Heart left ventricle (tissue), 16 donors: ENCODE data around the gene STAU1. TPM values are rescaled to one million over a fixed set of nuclear protein-coding genes. Genes with fewer than 3 reads are reported as not detected.

Experiments
- ATAC-seq, 4 donors: fragments of 200-7000 bp; cut with Tn5 transposase; one replicate each; pipeline ENCODE4 v1.9.1; 2020 to 2022; ENCODE audit warnings: moderate library complexity in 4 of 4, mild to moderate bottlenecking in 3 of 4, moderate number of reproducible peaks in 1 of 4
- DNase-seq, 5 donors: peaks; one replicate each; pipeline ENCODE4 v3.0.0-alpha.2; 2020
- H3K27ac ChIP-seq, 12 donors: fragments of 200-600 bp; sonication (generic) in 4 of 12; one replicate each; pipeline versions ENCODE4 v1.5.0 to v1.8.0; 2016 to 2022; ENCODE audit warnings: mild to moderate bottlenecking in 2 of 12
- H3K27me3 ChIP-seq, 9 donors: fragments of 200-600 bp; sonication (generic) in 2 of 9; one replicate each; pipeline versions ENCODE4 v1.5.1 to v1.8.0; 2016 to 2022; ENCODE audit warnings: mild to moderate bottlenecking in 3 of 9
- H3K36me3 ChIP-seq, 9 donors: fragments of 200-600 bp; sonication (generic) in 2 of 9; one replicate each; pipeline versions ENCODE4 v1.5.0 to v1.8.0; 2018 to 2022; ENCODE audit warnings: mild to moderate bottlenecking in 2 of 9
- H3K4me1 ChIP-seq, 12 donors: fragments of 200-600 bp; sonication (generic) in 4 of 12; one replicate each; pipeline versions ENCODE4 v1.5.0 to v1.8.0; 2016 to 2022; ENCODE audit warnings: mild to moderate bottlenecking in 3 of 12
- H3K4me3 ChIP-seq, 12 donors: fragments of 200-600 bp; sonication (generic) in 4 of 12; one replicate each; pipeline versions ENCODE4 v1.5.0 to v1.8.0; 2017 to 2022; ENCODE audit warnings: mild to moderate bottlenecking in 9 of 12, moderate library complexity in 4 of 12
- H3K9me3 ChIP-seq, 12 donors: fragments of 200-600 bp; sonication (generic) in 4 of 12; one replicate each; pipeline versions ENCODE4 v1.5.0 to v1.8.0; 2016 to 2022; ENCODE audit warnings: mild to moderate bottlenecking in 1 of 12
- CTCF ChIP-seq, 12 donors: fragments of 200-600 bp; sonication (generic) in 4 of 12; IDR thresholded peaks; one replicate each; pipeline versions ENCODE4 v1.5.0 to v1.8.0; 2018 to 2022; ENCODE audit warnings: antibody characterized with exemption in 12 of 12, mild to moderate bottlenecking in 5 of 12
- POLR2A ChIP-seq, 2 donors: fragments of 450-650 bp; IDR thresholded peaks; one replicate each; pipeline ENCODE4 v1.6.1; 2017; ENCODE audit warnings: antibody characterized with exemption in 2 of 2, mild to moderate bottlenecking in 2 of 2, moderate library complexity in 2 of 2
- WGBS, 4 donors: extraction: QIAGEN DNeasy Blood & Tissue Kit in 2 of 4; methylation state at CpG; one replicate each; pipeline versions ENCODE4 v1.1.5 to v1.1.7; 2013 to 2018; 5-methylcytosine and 5-hydroxymethylcytosine counted together
- intact Hi-C, 10 donors: fragments of 100-400 bp; cut with DNase I; formaldehyde crosslinking; loops; one replicate each; pipeline versions ENCODE4 v1.11.1 to v1.14.2; 2022
- polyA plus RNA-seq, 2 donors: library from polyadenylated mRNA; stranded (reverse); fragments of 200-250 nt; gene quantifications; one replicate each; pipeline ENCODE4 v1.2.3, GENCODE V29; 2013
- total RNA-seq, 9 donors: library from RNA; depleted of rRNA in 2 of 9; stranded (reverse); fragments of >200 nt in 2 of 9; fragmentation: NEBNext Ultra II Directional in 3 of 9; extraction: Animal tissue kit (Norgen Biotek cat#: 25700) in 3 of 9; gene quantifications; one replicate each; pipeline versions ENCODE4 v1.1.0 to v1.2.4, GENCODE V29; 2016 to 2023
- donor health status: ischemic (EF 13 %, LVEDD 7.1; RV severe dilation, severe dysfunction).
- donor health status: healthy with polysubstance abuse.
- donor health status: DM: no; HTN: yes; CAD: no.
- donor health status: DM: no; HTN: no; CAD: no.
- donor health status: ischemic (EF 25% LVEDD 6.9; RV normal size, moderate dysfunction).
- donor health status: ischemic (EF 25% LVEDD 5.7; RV mildly dilated, moderate dysfunction).
- donor health status: healthy.
- donor health status: DM: yes; HTN: yes; CAD: no.
- donor health status: ischemic (EF 35%, LVEDD 5.7; RV mildly dilated, moderate dysfunction).
- donor health status: nonischemic (EF 11% LVEDD 7.7; RV severe dilation, severe dysfunction).
- donor health status: DM: yes; HTN: yes; CAD: no.
- donor health status: PGD.
- donor health status: ischemic (EF 29% LVEDD 5.4; RV normal size, mild dysfunction).
- donor health status: nonischemic (EF 23%, LVEDD 6.1; RV moderate dilation, normal function).

STAU1 gene
- total and polyA plus RNA-seq, 11 donors = 23.2 to 95.4 (median 70.5) TPM

DNA sequence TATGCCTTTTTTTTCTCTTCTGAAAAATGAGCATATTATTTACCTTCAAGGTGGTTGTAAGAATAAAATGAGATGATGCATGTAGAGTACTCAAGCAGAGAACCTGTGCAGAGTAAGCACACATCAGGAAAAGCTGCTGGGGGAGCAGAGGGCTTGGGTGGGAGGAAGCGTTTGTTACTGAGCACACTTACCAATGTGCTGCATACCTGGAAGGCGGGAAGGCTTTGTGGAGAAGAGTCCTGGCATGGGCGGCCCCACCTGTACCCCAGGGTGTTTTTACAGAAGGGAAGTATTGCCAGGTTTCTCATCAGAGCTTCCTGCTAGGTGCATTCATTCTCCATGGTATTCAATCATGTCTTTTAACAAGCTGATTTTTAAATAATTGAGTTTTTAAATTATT, 89.1 kb downstream of the STAU1 start:
- Histone ChIP-seq H3K27me3 (no peaks in the 10 kb centered on the region), H3K27ac (no peak overlapping the region), H3K4me3 (no peak overlapping the region), H3K36me3 (peaks cover 0 to 96% (median 74%) of the 10 kb centered on the region in 9 donors), H3K4me1 (peaks cover 0 to 16% (median 0%) of the 10 kb centered on the region in 12 donors), H3K9me3 (no peaks in the 10 kb centered on the region)
- ATAC-seq (no peak), DNase-seq (no peak)
- intact Hi-C loops = no loop called here
- 93 to 99% (median 97%) methylated on average over 3 of the region's 3 CpGs for WGBS, 4 donors
- no peak for TF ChIP-seq CTCF (IDR thresholded peaks at IDR 0.05)
- no peak for TF ChIP-seq POLR2A (IDR thresholded peaks at IDR 0.05)

DNA sequence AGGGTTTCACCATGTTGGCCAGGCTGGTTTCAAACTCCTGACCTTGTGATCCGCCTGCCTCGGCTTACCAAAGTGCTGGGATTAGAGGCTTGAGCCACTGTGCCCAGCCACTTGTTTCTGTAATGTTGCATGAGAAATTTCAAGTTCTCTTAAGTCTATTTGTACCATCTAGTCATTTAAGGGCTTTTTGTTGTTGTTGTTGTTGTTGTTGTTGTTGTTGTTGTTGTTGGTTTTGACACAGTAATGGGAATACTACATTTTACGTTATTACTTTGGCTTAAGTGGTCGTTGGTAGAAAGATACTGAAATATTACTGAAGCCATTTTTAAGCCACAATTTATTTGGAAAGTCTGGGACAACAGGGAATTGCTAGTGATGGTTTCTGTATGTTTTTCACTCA, 90.0 kb downstream of the STAU1 start:
- WGBS, 4 donors = 91 to 97% (median 93%) methylated on average over 4 of the region's 4 CpGs
- Histone ChIP-seq H3K27ac (no peak overlapping the region), H3K36me3 (peaks cover 0 to 96% (median 74%) of the 10 kb centered on the region in 9 donors), H3K4me3 (no peak overlapping the region), H3K4me1 (peaks cover 0 to 16% (median 0%) of the 10 kb centered on the region in 12 donors), H3K9me3 (no peaks in the 10 kb centered on the region), H3K27me3 (no peaks in the 10 kb centered on the region)
- TF ChIP-seq CTCF (IDR thresholded peaks at IDR 0.05) (no peak), POLR2A (IDR thresholded peaks at IDR 0.05) (no peak)
- no peak for ATAC-seq
- DNase-seq = no peak
- intact Hi-C loops = no loop called here

- H3K9me3 ChIP-seq = no peaks in the 10 kb centered on the region
- TF ChIP-seq POLR2A (IDR thresholded peaks at IDR 0.05) = no peak
- TF ChIP-seq CTCF (IDR thresholded peaks at IDR 0.05) = no peak
- peaks cover 0 to 96% (median 74%) of the 10 kb centered on the region in 9 donors for H3K36me3 ChIP-seq
- H3K4me3 ChIP-seq = no peak overlapping the region
- H3K4me1 ChIP-seq = peaks cover 0 to 16% (median 0%) of the 10 kb centered on the region in 12 donors
- no peaks in the 10 kb centered on the region for H3K27me3 ChIP-seq
- no peak overlapping the region for H3K27ac ChIP-seq
- DNase-seq = no peak
- ATAC-seq = no peak
- 91 to 96% (median 93%) methylated on average over 7 of the region's 7 CpGs for WGBS, 4 donors
- intact Hi-C loops = no loop called here
These were observed 91.0 kb downstream of the STAU1 start for GRCh38 chr20:49097159-49097558.

DNA sequence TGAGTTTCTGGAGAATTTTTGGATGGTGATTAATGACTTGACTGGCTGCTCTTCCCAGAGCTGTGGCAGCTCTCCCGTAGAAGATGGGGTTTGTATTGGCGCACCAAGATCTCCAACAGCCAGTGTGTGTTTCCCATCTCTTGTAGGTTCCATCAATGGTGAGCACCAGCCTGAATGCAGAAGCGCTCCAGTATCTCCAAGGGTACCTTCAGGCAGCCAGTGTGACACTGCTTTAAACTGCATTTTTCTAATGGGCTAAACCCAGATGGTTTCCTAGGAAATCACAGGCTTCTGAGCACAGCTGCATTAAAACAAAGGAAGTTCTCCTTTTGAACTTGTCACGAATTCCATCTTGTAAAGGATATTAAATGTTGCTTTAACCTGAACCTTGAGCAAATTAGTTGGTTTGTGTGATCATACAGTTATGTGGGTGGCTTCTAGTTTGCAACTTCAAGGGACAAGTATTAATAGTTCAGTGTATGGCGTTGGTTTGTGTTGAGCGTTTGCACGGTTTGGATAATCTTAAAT, 91.9 kb downstream of the STAU1 start:
- no peak for ATAC-seq
- no peaks in the 10 kb centered on the region for H3K27me3 ChIP-seq
- intact Hi-C loops = no loop called here
- no peak for DNase-seq
- H3K27ac ChIP-seq = no peak overlapping the region
- no peak overlapping the region for H3K4me3 ChIP-seq
- H3K9me3 ChIP-seq = no peaks in the 10 kb centered on the region
- 89 to 92% (median 91%) methylated on average over 7 of the region's 7 CpGs for WGBS, 4 donors
- peaks cover 0 to 12% (median 0%) of the 10 kb centered on the region in 12 donors for H3K4me1 ChIP-seq
- TF ChIP-seq CTCF (IDR thresholded peaks at IDR 0.05) = no peak
- TF ChIP-seq POLR2A (IDR thresholded peaks at IDR 0.05) = no peak
- peaks cover 0 to 96% (median 74%) of the 10 kb centered on the region in 9 donors for H3K36me3 ChIP-seq
